H1 (cell line): ENCODE data around the gene TSPEAR.

Experiments used
- CTCF ChIP-seq, 3 experiments: IDR thresholded peaks; 1 replicate in 2 of 3; 2 replicates in 1 of 3; pipeline versions ENCODE4 v1.5.1 to v1.6.1; 2011; ENCODE audit warnings: low read length in 3 of 3, mild to moderate bottlenecking in 3 of 3, inconsistent platforms in 2 of 3, low read depth in 1 of 3, moderate library complexity in 1 of 3; ENCODE audit not compliant: insufficient read depth in 1 of 3; ENCODE audit errors: control extremely low read depth in 1 of 3
- HDAC2 ChIP-seq, 2 experiments: fragments of 300-600 bp in 1 of 2; sonication (generic) in 1 of 2; IDR thresholded peaks; 2 replicates each; pipeline ENCODE4 v1.6.1; 2011 to 2012; ENCODE audit warnings: low read depth in 2 of 2, low read length in 2 of 2, mild to moderate bottlenecking in 2 of 2, moderate library complexity in 2 of 2, borderline replicate concordance in 1 of 2, inconsistent platforms in 1 of 2
- JUND ChIP-seq: IDR thresholded peaks from 2 replicates; pipeline ENCODE4 v1.6.1; 2011; ENCODE audit warnings: mild to moderate bottlenecking, improper control_type of control experiment, low read length

GRCh38 chr21:44519346-44520325 is 191.7 kb downstream of the TSPEAR start:
- no peak for TF ChIP-seq HDAC2 (IDR thresholded peaks at IDR 0.05; ENCODE audit: borderline replicate concordance in 1 of 2, low read depth in 2 of 2, low read length in 2 of 2)
- no peak for TF ChIP-seq JUND
- no peak for TF ChIP-seq CTCF (IDR thresholded peaks at IDR 0.05; ENCODE audit: control extremely low read depth in 1 of 3, insufficient read depth in 1 of 3, low read depth in 1 of 3, low read length in 3 of 3)
